HCT116 (cell line): Measurements from ENCODE around the gene ADGRG4.
"Not testable (repeated sequence)": the region's sequence is repeated elsewhere in the genome, so short reads cannot be mapped to it uniquely, and the experiment has no call there.

Experiments used
- POLR2A ChIP-seq: IDR thresholded peaks from 2 replicates; pipeline ENCODE4 v1.7.0; 2011; ENCODE audit warnings: borderline replicate concordance; ENCODE audit not compliant: insufficient read depth, insufficient read length; ENCODE audit errors: extremely low read depth
- POLR2AphosphoS5 ChIP-seq: IDR thresholded peaks from 2 replicates; pipeline ENCODE4 v1.6.1; 2011; ENCODE audit warnings: mild to moderate bottlenecking, low read depth, low read length, moderate library complexity
- TF ChIP-seq, protein P1 (sequence below), 3 experiments: fragments of 200-600 bp in 1 of 3; sonication (generic) in 1 of 3; IDR thresholded peaks in 2 of 3; conservative IDR thresholded peaks in 1 of 3; 2 replicates each; pipeline ENCODE4 v1.5.1; 2012 to 2017; ENCODE audit warnings: low read depth in 2 of 3, low read length in 2 of 3, antibody characterized with exemption in 1 of 3, borderline replicate concordance in 1 of 3, control low read depth in 1 of 3, mild to moderate bottlenecking in 1 of 3, mixed read lengths in 1 of 3, mixed run types in 1 of 3, moderate library complexity in 1 of 3; ENCODE audit not compliant: insufficient read depth in 1 of 3

DNA sequence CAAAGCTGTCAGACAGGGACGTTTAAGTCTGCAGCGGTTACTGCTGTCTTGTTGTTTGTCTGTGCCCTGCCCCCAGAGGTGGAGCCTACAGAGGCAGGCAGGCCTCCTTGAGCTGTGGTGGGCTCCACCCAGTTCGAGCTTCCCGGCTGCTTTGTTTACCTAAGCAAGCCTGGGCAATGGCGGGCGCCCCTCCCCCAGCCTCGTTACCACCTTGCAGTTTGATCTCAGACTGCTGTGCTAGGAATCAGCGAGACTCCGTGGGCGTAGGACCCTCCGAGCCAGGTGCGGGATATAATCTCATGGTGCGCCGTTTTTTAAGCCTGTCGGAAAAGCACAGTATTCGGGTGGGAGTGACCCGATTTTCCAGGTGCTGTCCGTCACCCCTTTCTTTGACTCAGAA is 144.9 kb downstream of the ADGRG4 start:
- TF ChIP-seq, protein P1, sequence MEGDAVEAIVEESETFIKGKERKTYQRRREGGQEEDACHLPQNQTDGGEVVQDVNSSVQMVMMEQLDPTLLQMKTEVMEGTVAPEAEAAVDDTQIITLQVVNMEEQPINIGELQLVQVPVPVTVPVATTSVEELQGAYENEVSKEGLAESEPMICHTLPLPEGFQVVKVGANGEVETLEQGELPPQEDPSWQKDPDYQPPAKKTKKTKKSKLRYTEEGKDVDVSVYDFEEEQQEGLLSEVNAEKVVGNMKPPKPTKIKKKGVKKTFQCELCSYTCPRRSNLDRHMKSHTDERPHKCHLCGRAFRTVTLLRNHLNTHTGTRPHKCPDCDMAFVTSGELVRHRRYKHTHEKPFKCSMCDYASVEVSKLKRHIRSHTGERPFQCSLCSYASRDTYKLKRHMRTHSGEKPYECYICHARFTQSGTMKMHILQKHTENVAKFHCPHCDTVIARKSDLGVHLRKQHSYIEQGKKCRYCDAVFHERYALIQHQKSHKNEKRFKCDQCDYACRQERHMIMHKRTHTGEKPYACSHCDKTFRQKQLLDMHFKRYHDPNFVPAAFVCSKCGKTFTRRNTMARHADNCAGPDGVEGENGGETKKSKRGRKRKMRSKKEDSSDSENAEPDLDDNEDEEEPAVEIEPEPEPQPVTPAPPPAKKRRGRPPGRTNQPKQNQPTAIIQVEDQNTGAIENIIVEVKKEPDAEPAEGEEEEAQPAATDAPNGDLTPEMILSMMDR (IDR thresholded peaks at IDR 0.05 in 2 of 3, conservative IDR thresholded peaks at IDR 0.05 in 1 of 3; ENCODE audit: borderline replicate concordance in 1 of 3, insufficient read depth in 1 of 3, low read depth in 2 of 3, low read length in 2 of 3): not testable (repeated sequence)
- TF ChIP-seq POLR2A, POLR2AphosphoS5: not testable (repeated sequence)
